Vagina (tissue), 2 donors: Measurements from ENCODE around the gene NRAP. TPM values are rescaled to one million over a fixed set of nuclear protein-coding genes. Genes with fewer than 3 reads are reported as not detected.

ENCODE experiments used
- DNase-seq, 2 donors: peaks; one replicate each; pipeline ENCODE4 v3.0.0-alpha.2; 2017; ENCODE audit errors: extremely low spot score in 2 of 2
- H3K27ac ChIP-seq: fragments of 200-600 bp; sonication (generic); one replicate; pipeline ENCODE4 v1.5.1; 2019
- H3K27me3 ChIP-seq: fragments of 200-600 bp; sonication (generic); one replicate; pipeline ENCODE4 v1.5.1; 2019
- H3K36me3 ChIP-seq, 2 donors: fragments of 200-600 bp; sonication (generic); one replicate each; pipeline ENCODE4 v1.5.1; 2017 to 2019
- H3K4me1 ChIP-seq: fragments of 200-600 bp; sonication (generic); one replicate; pipeline ENCODE4 v1.5.1; 2019
- H3K4me3 ChIP-seq, 2 donors: fragments of 200-600 bp; sonication (generic); 1 replicate in 1 of 2; 2 replicates in 1 of 2; pipeline ENCODE4 v1.5.1; 2016 to 2019
- H3K9me3 ChIP-seq: fragments of 200-600 bp; sonication (generic); one replicate; pipeline ENCODE4 v1.5.1; 2019
- CTCF ChIP-seq, 3 experiments: fragments of 450-650 bp in 2 of 3; fragments of 200-600 bp in 1 of 3; sonication (generic) in 1 of 3; IDR thresholded peaks; one replicate each; pipeline ENCODE4 v1.5.1; 2017 to 2019; ENCODE audit warnings: antibody characterized with exemption in 3 of 3, mild to moderate bottlenecking in 2 of 3, moderate library complexity in 2 of 3
- POLR2A ChIP-seq, 2 donors: fragments of 450-650 bp; IDR thresholded peaks; one replicate each; pipeline ENCODE4 v1.6.1; 2017; ENCODE audit warnings: antibody characterized with exemption in 2 of 2, mild to moderate bottlenecking in 2 of 2, moderate library complexity in 2 of 2
- POLR2AphosphoS5 ChIP-seq, 2 donors: sonication (generic); formaldehyde crosslinking; IDR thresholded peaks; one replicate each; pipeline ENCODE4 v1.9.0; 2017; ENCODE audit warnings: antibody characterized with exemption in 2 of 2, mild to moderate bottlenecking in 2 of 2, low read depth in 1 of 2; ENCODE audit not compliant: insufficient read depth in 1 of 2
- intact Hi-C: fragments of 100-400 bp; cut with DNase I; formaldehyde crosslinking; loops from one replicate; pipeline ENCODE4 v1.15.1; 2023
- total RNA-seq: library from RNA; depleted of rRNA; stranded (reverse); fragments of >200 nt; gene quantifications from one replicate; pipeline ENCODE4 v1.2.3, GENCODE V29; 2016

The NRAP gene
- total RNA-seq, 1 donor from 2014 or later: not detected

- Histone ChIP-seq H3K27ac (no peak overlapping the region), H3K36me3 (no peaks in the 10 kb centered on the region), H3K9me3 (no peaks in the 10 kb centered on the region), H3K4me1 (peaks cover 11% of the 10 kb centered on the region), H3K27me3 (no peaks in the 10 kb centered on the region), H3K4me3 (no peak overlapping the region)
- TF ChIP-seq POLR2AphosphoS5 (IDR thresholded peaks at IDR 0.05; ENCODE audit: insufficient read depth in 1 of 2, low read depth in 1 of 2) (no peak), POLR2A (IDR thresholded peaks at IDR 0.05) (no peak), CTCF (IDR thresholded peaks at IDR 0.05) (no peak)
- no peak for DNase-seq
- intact Hi-C loops: no loop called here
Measured at GRCh38 chr10:113561214-113561613, 102.6 kb downstream of the NRAP start.

- Histone ChIP-seq H3K27ac (no peak overlapping the region), H3K27me3 (no peaks in the 10 kb centered on the region)
- intact Hi-C loops: no loop called here
Measured at GRCh38 chr10:113560071-113560470, 103.8 kb downstream of the NRAP start.

GRCh38 chr10:113557903-113558321, 105.9 kb downstream of the NRAP start:
- Histone ChIP-seq H3K27ac (no peak overlapping the region), H3K36me3 (no peaks in the 10 kb centered on the region), H3K27me3 (no peaks in the 10 kb centered on the region), H3K9me3 (no peaks in the 10 kb centered on the region), H3K4me3 (no peak overlapping the region), H3K4me1 (peaks cover 11% of the 10 kb centered on the region)
- TF ChIP-seq CTCF (IDR thresholded peaks at IDR 0.05) (no peak), POLR2A (IDR thresholded peaks at IDR 0.05) (no peak), POLR2AphosphoS5 (IDR thresholded peaks at IDR 0.05; ENCODE audit: insufficient read depth in 1 of 2, low read depth in 1 of 2) (no peak)
- intact Hi-C loops: no loop called here
- no peak for DNase-seq

More at GRCh38 chr10:113560071-113560470, 103.8 kb downstream of the NRAP start:
- H3K36me3 ChIP-seq: no peaks in the 10 kb centered on the region
- no peak for DNase-seq
- TF ChIP-seq POLR2AphosphoS5 (IDR thresholded peaks at IDR 0.05; ENCODE audit: insufficient read depth in 1 of 2, low read depth in 1 of 2): no peak
- no peak for TF ChIP-seq CTCF (IDR thresholded peaks at IDR 0.05)
- TF ChIP-seq POLR2A (IDR thresholded peaks at IDR 0.05): no peak
- no peaks in the 10 kb centered on the region for H3K9me3 ChIP-seq
- peaks cover 11% of the 10 kb centered on the region for H3K4me1 ChIP-seq
- H3K4me3 ChIP-seq: no peak overlapping the region

- DNase-seq: no peak
- Histone ChIP-seq H3K9me3 (no peaks in the 10 kb centered on the region), H3K27me3 (no peaks in the 10 kb centered on the region), H3K4me1 (peaks cover 11% of the 10 kb centered on the region), H3K27ac (no peak overlapping the region), H3K4me3 (no peak overlapping the region), H3K36me3 (no peaks in the 10 kb centered on the region)
- intact Hi-C loops: no loop called here
- TF ChIP-seq POLR2A (IDR thresholded peaks at IDR 0.05) (no peak), CTCF (IDR thresholded peaks at IDR 0.05) (no peak), POLR2AphosphoS5 (IDR thresholded peaks at IDR 0.05; ENCODE audit: insufficient read depth in 1 of 2, low read depth in 1 of 2) (no peak)
Measured at GRCh38 chr10:113557424-113557862, 106.4 kb downstream of the NRAP start.

- Histone ChIP-seq H3K36me3 (no peaks in the 10 kb centered on the region), H3K9me3 (no peaks in the 10 kb centered on the region), H3K4me3 (no peak overlapping the region), H3K27ac (no peak overlapping the region), H3K4me1 (peaks cover 12% of the 10 kb centered on the region), H3K27me3 (no peaks in the 10 kb centered on the region)
- no peak for TF ChIP-seq POLR2A (IDR thresholded peaks at IDR 0.05)
- no peak for TF ChIP-seq POLR2AphosphoS5 (IDR thresholded peaks at IDR 0.05; ENCODE audit: insufficient read depth in 1 of 2, low read depth in 1 of 2)
- no peak for TF ChIP-seq CTCF (IDR thresholded peaks at IDR 0.05)
- intact Hi-C loops: no loop called here
- no peak for DNase-seq
Measured at GRCh38 chr10:113555751-113556150, 108.1 kb downstream of the NRAP start.
